IMR-90 (cell line): Measurements from ENCODE around the gene TNN. TPM values are rescaled to one million over a fixed set of nuclear protein-coding genes. Genes with fewer than 3 reads are reported as not detected.

Source experiments
- ATAC-seq: fragments of 200-7000 bp; cut with Tn5 transposase; 2 replicates; pipeline ENCODE4 v1.9.1; 2020; ENCODE audit warnings: low read depth, mild to moderate bottlenecking, moderate library complexity
- BruUV-seq: library from RNA; stranded (reverse); fragments of 400-500 nt; replicated peaks from 2 replicates; lab custom pipeline; 2021; lab: Mats Ljungman, UMichigan
- CTCF ChIA-PET: fragments of 300-600 bp; formaldehyde crosslinking; extraction: SDS; loops from one replicate; lab custom pipeline; 2021; ENCODE audit warnings: antibody characterized with exemption; lab: Yijun Ruan, JAX
- POLR2A ChIA-PET: fragments of 300-600 bp; sonication (Branson Sonifier 250); formaldehyde crosslinking; loops from one replicate; lab custom pipeline; 2022; ENCODE audit warnings: antibody characterized with exemption; ENCODE audit not compliant: unreplicated experiment; lab: Charles Lee
- DNase-seq: peaks from one replicate; pipeline ENCODE4 v3.0.0; 2013
- H2AFZ ChIP-seq: replicated peaks from 2 replicates; pipeline ENCODE3; 2013; ENCODE audit warnings: low read length, mild to moderate bottlenecking; ENCODE audit not compliant: poor library complexity
- H2AK5ac ChIP-seq: 2 replicates; pipeline ENCODE4 v1.6.1; 2013; ENCODE audit warnings: low read depth, low read length, inconsistent platforms
- H2AK9ac ChIP-seq: replicated peaks from 2 replicates; pipeline ENCODE3; 2013; ENCODE audit warnings: mild to moderate bottlenecking, low read depth, low read length, moderate library complexity; ENCODE audit not compliant: poor library complexity
- H2BK120ac ChIP-seq: 2 replicates; pipeline ENCODE4 v1.6.1; 2013; ENCODE audit warnings: low read depth, low read length, inconsistent platforms
- H2BK15ac ChIP-seq: 3 replicates; pipeline ENCODE4 v1.6.1; 2013; ENCODE audit warnings: low read depth, low read length, inconsistent platforms
- H2BK20ac ChIP-seq: 2 replicates; pipeline ENCODE4 v1.6.1; 2013; ENCODE audit warnings: low read depth, mild to moderate bottlenecking, inconsistent platforms, low read length, moderate library complexity
- H2BK5ac ChIP-seq: 2 replicates; pipeline ENCODE4 v1.6.1; 2013; ENCODE audit warnings: mild to moderate bottlenecking, low read depth, low read length, inconsistent platforms; ENCODE audit not compliant: poor library complexity, severe bottlenecking
- H3K14ac ChIP-seq: replicated peaks from 2 replicates; pipeline ENCODE4 v1.6.1; 2013; ENCODE audit warnings: low read depth, low read length, inconsistent platforms
- H3K18ac ChIP-seq: 2 replicates; pipeline ENCODE4 v1.6.1; 2013; ENCODE audit warnings: low read depth, low read length, control low read depth
- H3K23ac ChIP-seq: 2 replicates; pipeline ENCODE4 v1.6.1; 2013; ENCODE audit warnings: low read depth, low read length, inconsistent platforms
- H3K27ac ChIP-seq: 2 replicates; pipeline ENCODE4 v1.5.1; 2013; ENCODE audit warnings: mild to moderate bottlenecking, control low read depth, low read length; ENCODE audit not compliant: insufficient read depth
- H3K27me3 ChIP-seq: 2 replicates; pipeline ENCODE4 v1.6.1; 2013; ENCODE audit warnings: low read length; ENCODE audit not compliant: control insufficient read depth, insufficient read depth
- H3K36me3 ChIP-seq: 2 replicates; pipeline ENCODE4 v1.6.1; 2013; ENCODE audit warnings: low read length, mixed read lengths; ENCODE audit not compliant: control insufficient read depth, insufficient read depth
- H3K4ac ChIP-seq: 2 replicates; pipeline ENCODE4 v1.6.1; 2013; ENCODE audit warnings: low read depth, low read length, inconsistent platforms
- H3K4me1 ChIP-seq: 2 replicates; pipeline ENCODE4 v1.6.1; 2013; ENCODE audit warnings: low read length, mixed read lengths; ENCODE audit not compliant: control insufficient read depth, insufficient read depth
- H3K4me2 ChIP-seq: 2 replicates; pipeline ENCODE4 v1.6.1; 2013; ENCODE audit warnings: low read depth, mild to moderate bottlenecking, control low read depth, low read length, moderate library complexity
- H3K4me3 ChIP-seq: 2 replicates; pipeline ENCODE4 v1.5.1; 2013; ENCODE audit warnings: low read depth, mild to moderate bottlenecking, control low read depth, low read length, moderate library complexity; ENCODE audit not compliant: insufficient read depth
- H3K56ac ChIP-seq: 2 replicates; pipeline ENCODE4 v1.6.1; 2013; ENCODE audit warnings: low read length, inconsistent platforms; ENCODE audit not compliant: insufficient read depth; ENCODE audit errors: extremely low read depth
- H3K79me1 ChIP-seq, 2 experiments: 2 replicates each; pipeline ENCODE4 v1.6.1; 2013; ENCODE audit warnings: low read length in 2 of 2, inconsistent platforms in 1 of 2, low read depth in 1 of 2
- H3K9ac ChIP-seq: 2 replicates; pipeline ENCODE4 v1.6.1; 2013; ENCODE audit warnings: low read depth, low read length, control low read depth
- H3K9me1 ChIP-seq: 2 replicates; pipeline ENCODE4 v1.6.1; 2013; ENCODE audit warnings: low read length, inconsistent platforms; ENCODE audit not compliant: insufficient read depth
- H3K9me3 ChIP-seq: 2 replicates; pipeline ENCODE4 v1.6.1; 2013; ENCODE audit warnings: low read length; ENCODE audit not compliant: control insufficient read depth, insufficient read depth
- H4K20me1 ChIP-seq: 2 replicates; pipeline ENCODE4 v1.6.1; 2013; ENCODE audit warnings: low read length, inconsistent platforms; ENCODE audit not compliant: insufficient read depth
- H4K5ac ChIP-seq: 2 replicates; pipeline ENCODE4 v1.6.1; 2013; ENCODE audit warnings: mild to moderate bottlenecking, low read depth, low read length, control low read depth
- H4K8ac ChIP-seq, 2 experiments: 2 replicates each; pipeline ENCODE4 v1.6.1; 2013; ENCODE audit warnings: low read depth in 2 of 2, low read length in 2 of 2, control low read depth in 1 of 2, inconsistent platforms in 1 of 2
- H4K91ac ChIP-seq: 2 replicates; pipeline ENCODE4 v1.6.1; 2013; ENCODE audit warnings: low read depth, low read length, inconsistent platforms; ENCODE audit not compliant: insufficient read depth
- BHLHE40 ChIP-seq: fragments of 150-350 bp; IDR thresholded peaks from 2 replicates; pipeline ENCODE4 v1.6.1; 2016; ENCODE audit warnings: mild to moderate bottlenecking, low read depth, low read length
- CEBPB ChIP-seq: IDR thresholded peaks from 2 replicates; pipeline ENCODE4 v1.6.1; 2012; ENCODE audit warnings: low read depth, low read length, improper control_type of control experiment
- CHD1 ChIP-seq: IDR thresholded peaks from 2 replicates; pipeline ENCODE4 v1.6.1; 2012; ENCODE audit warnings: low read depth, low read length, improper control_type of control experiment
- CTCF ChIP-seq: conservative IDR thresholded peaks from 2 replicates; pipeline ENCODE4 v1.5.1; 2012; ENCODE audit warnings: mild to moderate bottlenecking, low read depth, low read length, improper control_type of control experiment
- ELK1 ChIP-seq: fragments of 150-350 bp; IDR thresholded peaks from 2 replicates; pipeline ENCODE4 v1.6.1; 2016; ENCODE audit warnings: low read depth, mild to moderate bottlenecking, low read length, moderate library complexity, borderline replicate concordance
- FOS ChIP-seq: fragments of 150-350 bp; IDR thresholded peaks from 2 replicates; pipeline ENCODE4 v1.6.1; 2016; ENCODE audit warnings: low read depth, low read length
- MAFK ChIP-seq: IDR thresholded peaks from 2 replicates; pipeline ENCODE4 v1.6.1; 2012; ENCODE audit warnings: low read depth, low read length, improper control_type of control experiment
- MAZ ChIP-seq: IDR thresholded peaks from 2 replicates; pipeline ENCODE4 v1.6.1; 2012; ENCODE audit warnings: low read depth, mild to moderate bottlenecking, low read length, improper control_type of control experiment, moderate library complexity, borderline replicate concordance
- MXI1 ChIP-seq: IDR thresholded peaks from 2 replicates; pipeline ENCODE4 v1.6.1; 2012; ENCODE audit warnings: low read depth, mild to moderate bottlenecking, low read length, moderate library complexity, borderline replicate concordance
- NFE2L2 ChIP-seq: fragments of 150-350 bp; IDR thresholded peaks from 2 replicates; pipeline ENCODE4 v1.6.1; 2016; ENCODE audit warnings: low read depth, mild to moderate bottlenecking, low read length
- POLR2A ChIP-seq: IDR thresholded peaks from 2 replicates; pipeline ENCODE4 v1.6.1; 2012; ENCODE audit warnings: mild to moderate bottlenecking, low read depth, low read length
- RAD21 ChIP-seq: IDR thresholded peaks from 2 replicates; pipeline ENCODE4 v1.6.1; 2012; ENCODE audit warnings: low read length, improper control_type of control experiment
- RCOR1 ChIP-seq: IDR thresholded peaks from 2 replicates; pipeline ENCODE4 v1.6.1; 2012; ENCODE audit warnings: mild to moderate bottlenecking, low read length, improper control_type of control experiment; ENCODE audit not compliant: insufficient replicate concordance
- RFX5 ChIP-seq: IDR thresholded peaks from 2 replicates; pipeline ENCODE4 v1.8.0; 2012; ENCODE audit warnings: low read depth, mild to moderate bottlenecking, low read length, moderate library complexity
- SMC3 ChIP-seq: fragments of 150-350 bp; IDR thresholded peaks from 2 replicates; pipeline ENCODE4 v1.6.1; 2016; ENCODE audit warnings: low read depth, mild to moderate bottlenecking, antibody characterized with exemption, low read length, moderate library complexity
- USF2 ChIP-seq: fragments of 150-350 bp; IDR thresholded peaks from 2 replicates; pipeline ENCODE4 v1.6.1; 2017; ENCODE audit warnings: mild to moderate bottlenecking, antibody characterized with exemption, low read length, low read depth
- WGBS, 2 experiments: methylation state at CpG; one replicate each; pipeline versions ENCODE4 v1.1.5 to v1.1.7; 2013; ENCODE audit warnings: missing lambda C conversion rate in 2 of 2; ENCODE audit not compliant: insufficient read length in 1 of 2; ENCODE audit errors: extremely low coverage in 2 of 2; 5-methylcytosine and 5-hydroxymethylcytosine counted together
- dilution Hi-C: fragments of 300-500 bp; cut with HindIII; formaldehyde crosslinking; loops from one replicate; pipeline ENCODE4 v1.14.3; 2018; ENCODE audit warnings: low sequenced_read_pairs; ENCODE audit not compliant: unreplicated experiment
- in situ Hi-C: fragments of 300-500 bp; cut with MboI; formaldehyde crosslinking; loops from 3 replicates; pipeline ENCODE4 v1.14.3; 2019; ENCODE audit warnings: low sequenced_read_pairs, inconsistent platforms, mixed read lengths
- intact Hi-C: fragments of 100-400 bp; cut with micrococcal nuclease; formaldehyde crosslinking; loops from 2 replicates; pipeline ENCODE4 v1.10.0; 2022
- polyA plus RNA-seq, 3 experiments: library from polyadenylated mRNA; depleted of rRNA; stranded (reverse); fragments of >200 nt; gene quantifications; 2 replicates each; pipeline ENCODE4 v1.2.3, GENCODE V29; 2012; ENCODE audit warnings: low replicate concordance in 1 of 3
- total RNA-seq: library from RNA; depleted of rRNA; stranded (reverse); fragments of >200 nt; gene quantifications from 2 replicates; pipeline ENCODE4 v1.2.3, GENCODE V29; 2012

Gene TNN
- total and polyA plus RNA-seq, 2 of the 4 experiments (the other 2 are of a cell fraction), result not detected

- Histone ChIP-seq H3K27ac (no peak overlapping the region), H2BK15ac (no peak overlapping the region), H4K8ac (no peak overlapping the region), H2AFZ (no peak overlapping the region), H3K9me3 (no peaks in the 10 kb centered on the region), H4K91ac (no peak overlapping the region), H3K14ac (no peak overlapping the region), H3K4me3 (no peak overlapping the region), H4K20me1 (no peaks in the 10 kb centered on the region), H4K5ac (no peak overlapping the region), H2AK9ac (no peak overlapping the region), H3K36me3 (no peaks in the 10 kb centered on the region), H3K4ac (no peak overlapping the region), H2BK5ac (no peak overlapping the region), H3K18ac (no peak overlapping the region), H2AK5ac (no peak overlapping the region), H3K9me1 (no peaks in the 10 kb centered on the region), H3K79me1 (no peaks in the 10 kb centered on the region), H3K56ac (no peak overlapping the region), H2BK120ac (no peak overlapping the region), H3K23ac (no peak overlapping the region), H2BK20ac (no peak overlapping the region), H3K9ac (no peak overlapping the region), H3K4me1 (no peaks in the 10 kb centered on the region), H3K4me2 (no peak overlapping the region), H3K27me3 (no peaks in the 10 kb centered on the region)
- ATAC-seq (no peak), DNase-seq (no peak)
- no peak for TF ChIP-seq BHLHE40
- no peak for TF ChIP-seq POLR2A
- no peak for TF ChIP-seq SMC3
- no peak for TF ChIP-seq MXI1
- TF ChIP-seq RFX5, result no peak
- no peak for TF ChIP-seq RCOR1
- no peak for TF ChIP-seq MAZ
- TF ChIP-seq MAFK, result no peak
- TF ChIP-seq NFE2L2, result no peak
- no peak for TF ChIP-seq USF2
- TF ChIP-seq CEBPB, result no peak
- no peak for TF ChIP-seq CHD1
- TF ChIP-seq ELK1, result no peak
- no peak for TF ChIP-seq RAD21
- TF ChIP-seq CTCF, result no peak
- no peak for TF ChIP-seq FOS
- CTCF ChIA-PET, result interaction anchor here (0.9 to 1.5 kb wide), 2 partner anchors 10 to 13 kb away, joined by 3 to 6 read pairs; no protein-coding TSS in a partner anchor
- no TSS peak for BruUV-seq
- in situ Hi-C loops (loop anchor here (25.0 kb wide), 1 partner anchor 1698 kb away; no protein-coding TSS in a partner anchor), intact Hi-C loops (no loop called here), dilution Hi-C loops (no loop called here)
- no CpG with 5 or more reads among the region's 2 CpGs for WGBS, 2 experiments
- POLR2A ChIA-PET, result no interaction called here
These were observed 97.1 kb downstream of the TNN start for GRCh38 chr1:175164751-175165150.
